Uterus (tissue), 2 donors: Measurements from ENCODE around the gene VAC14.

Experiments used
- CTCF ChIP-seq, 4 experiments: fragments of 200-600 bp in 2 of 4; fragments of 450-650 bp in 2 of 4; sonication (generic) in 2 of 4; IDR thresholded peaks; one replicate each; pipeline ENCODE4 v1.5.1; 2016 to 2019; ENCODE audit warnings: antibody characterized with exemption in 4 of 4, mild to moderate bottlenecking in 2 of 4, moderate library complexity in 1 of 4
- POLR2A ChIP-seq, 2 donors: fragments of 450-650 bp; IDR thresholded peaks; one replicate each; pipeline ENCODE4 v1.6.1; 2016; ENCODE audit warnings: antibody characterized with exemption in 2 of 2, mild to moderate bottlenecking in 1 of 2, moderate library complexity in 1 of 2

GRCh38 chr16:70774261-70774660, 26.7 kb downstream of the VAC14 start:
- no peak for TF ChIP-seq CTCF (IDR thresholded peaks at IDR 0.05)
- no peak for TF ChIP-seq POLR2A (IDR thresholded peaks at IDR 0.05)
